ENCODE data around the gene WNT2. TPM values are rescaled to one million over a fixed set of nuclear protein-coding genes. Genes with fewer than 3 reads are reported as not detected.
A peak's percentile ranks its signal among the peaks of the same experiment; 100 is the strongest.

Gene WNT2
- total and polyA plus RNA-seq, 10 of the 15 experiments (the other 5 are each of a cell fraction or from before 2014, with no cell fraction given) = 0.07 to 0.34 (median 0.19) TPM

DNA sequence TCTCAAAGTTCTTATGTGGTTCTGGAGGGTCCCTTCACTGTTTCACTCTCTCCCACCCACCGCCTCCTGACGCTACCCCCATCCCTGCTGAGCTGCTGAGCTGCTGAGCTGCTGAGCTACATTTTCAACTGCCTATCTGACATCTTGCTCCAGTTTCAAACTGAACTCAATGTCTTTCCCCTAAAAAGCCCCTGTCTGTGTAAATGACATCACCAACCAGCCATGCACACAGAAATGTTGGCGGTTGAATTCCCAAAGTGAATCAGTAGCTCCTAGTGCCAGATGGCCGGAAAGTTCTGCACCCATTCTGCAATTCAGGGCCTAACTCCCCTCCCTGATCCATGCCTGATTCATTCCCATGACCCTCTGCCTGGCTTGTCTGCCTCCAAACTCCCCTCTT is 71.2 kb downstream of the WNT2 start (continued):
- TF ChIP-seq, protein P1, sequence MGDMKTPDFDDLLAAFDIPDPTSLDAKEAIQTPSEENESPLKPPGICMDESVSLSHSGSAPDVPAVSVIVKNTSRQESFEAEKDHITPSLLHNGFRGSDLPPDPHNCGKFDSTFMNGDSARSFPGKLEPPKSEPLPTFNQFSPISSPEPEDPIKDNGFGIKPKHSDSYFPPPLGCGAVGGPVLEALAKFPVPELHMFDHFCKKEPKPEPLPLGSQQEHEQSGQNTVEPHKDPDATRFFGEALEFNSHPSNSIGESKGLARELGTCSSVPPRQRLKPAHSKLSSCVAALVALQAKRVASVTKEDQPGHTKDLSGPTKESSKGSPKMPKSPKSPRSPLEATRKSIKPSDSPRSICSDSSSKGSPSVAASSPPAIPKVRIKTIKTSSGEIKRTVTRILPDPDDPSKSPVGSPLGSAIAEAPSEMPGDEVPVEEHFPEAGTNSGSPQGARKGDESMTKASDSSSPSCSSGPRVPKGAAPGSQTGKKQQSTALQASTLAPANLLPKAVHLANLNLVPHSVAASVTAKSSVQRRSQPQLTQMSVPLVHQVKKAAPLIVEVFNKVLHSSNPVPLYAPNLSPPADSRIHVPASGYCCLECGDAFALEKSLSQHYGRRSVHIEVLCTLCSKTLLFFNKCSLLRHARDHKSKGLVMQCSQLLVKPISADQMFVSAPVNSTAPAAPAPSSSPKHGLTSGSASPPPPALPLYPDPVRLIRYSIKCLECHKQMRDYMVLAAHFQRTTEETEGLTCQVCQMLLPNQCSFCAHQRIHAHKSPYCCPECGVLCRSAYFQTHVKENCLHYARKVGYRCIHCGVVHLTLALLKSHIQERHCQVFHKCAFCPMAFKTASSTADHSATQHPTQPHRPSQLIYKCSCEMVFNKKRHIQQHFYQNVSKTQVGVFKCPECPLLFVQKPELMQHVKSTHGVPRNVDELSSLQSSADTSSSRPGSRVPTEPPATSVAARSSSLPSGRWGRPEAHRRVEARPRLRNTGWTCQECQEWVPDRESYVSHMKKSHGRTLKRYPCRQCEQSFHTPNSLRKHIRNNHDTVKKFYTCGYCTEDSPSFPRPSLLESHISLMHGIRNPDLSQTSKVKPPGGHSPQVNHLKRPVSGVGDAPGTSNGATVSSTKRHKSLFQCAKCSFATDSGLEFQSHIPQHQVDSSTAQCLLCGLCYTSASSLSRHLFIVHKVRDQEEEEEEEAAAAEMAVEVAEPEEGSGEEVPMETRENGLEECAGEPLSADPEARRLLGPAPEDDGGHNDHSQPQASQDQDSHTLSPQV (IDR thresholded peaks at IDR 0.05) = no peak
- TF ChIP-seq IKZF1 (conservative IDR thresholded peaks at IDR 0.05) = peak; percentile 87
- TF ChIP-seq, protein P2, sequence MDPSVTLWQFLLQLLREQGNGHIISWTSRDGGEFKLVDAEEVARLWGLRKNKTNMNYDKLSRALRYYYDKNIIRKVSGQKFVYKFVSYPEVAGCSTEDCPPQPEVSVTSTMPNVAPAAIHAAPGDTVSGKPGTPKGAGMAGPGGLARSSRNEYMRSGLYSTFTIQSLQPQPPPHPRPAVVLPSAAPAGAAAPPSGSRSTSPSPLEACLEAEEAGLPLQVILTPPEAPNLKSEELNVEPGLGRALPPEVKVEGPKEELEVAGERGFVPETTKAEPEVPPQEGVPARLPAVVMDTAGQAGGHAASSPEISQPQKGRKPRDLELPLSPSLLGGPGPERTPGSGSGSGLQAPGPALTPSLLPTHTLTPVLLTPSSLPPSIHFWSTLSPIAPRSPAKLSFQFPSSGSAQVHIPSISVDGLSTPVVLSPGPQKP (IDR thresholded peaks at IDR 0.05; ENCODE audit: low read depth, low read length) = no peak
- no peak for TF ChIP-seq POLR2AphosphoS2 (IDR thresholded peaks at IDR 0.05; ENCODE audit: low read depth, low read length)
- TF ChIP-seq PML (IDR thresholded peaks at IDR 0.05; ENCODE audit: low read length) = peak; percentile 43; the same call in 1 of the 2 replicates
- peak; percentile 78 to 88 for TF ChIP-seq IKZF2 (IDR thresholded peaks at IDR 0.05)
- TF ChIP-seq, protein P3, sequence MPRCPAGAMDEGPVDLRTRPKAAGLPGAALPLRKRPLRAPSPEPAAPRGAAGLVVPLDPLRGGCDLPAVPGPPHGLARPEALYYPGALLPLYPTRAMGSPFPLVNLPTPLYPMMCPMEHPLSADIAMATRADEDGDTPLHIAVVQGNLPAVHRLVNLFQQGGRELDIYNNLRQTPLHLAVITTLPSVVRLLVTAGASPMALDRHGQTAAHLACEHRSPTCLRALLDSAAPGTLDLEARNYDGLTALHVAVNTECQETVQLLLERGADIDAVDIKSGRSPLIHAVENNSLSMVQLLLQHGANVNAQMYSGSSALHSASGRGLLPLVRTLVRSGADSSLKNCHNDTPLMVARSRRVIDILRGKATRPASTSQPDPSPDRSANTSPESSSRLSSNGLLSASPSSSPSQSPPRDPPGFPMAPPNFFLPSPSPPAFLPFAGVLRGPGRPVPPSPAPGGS (IDR thresholded peaks at IDR 0.05; ENCODE audit: borderline replicate concordance, insufficient read depth, low read depth, low read length, poor library complexity, severe bottlenecking) = peak; percentile 79
- no peak for TF ChIP-seq FOS (IDR thresholded peaks at IDR 0.05; ENCODE audit: borderline replicate concordance, extremely low read depth, insufficient read length)
- TF ChIP-seq MYC (IDR thresholded peaks at IDR 0.05; ENCODE audit: insufficient read depth, insufficient read length, insufficient replicate concordance, low read length, severe bottlenecking) = no peak
- TF ChIP-seq YBX1 (IDR thresholded peaks at IDR 0.05) = no peak
- no peak for TF ChIP-seq ZZZ3 (IDR thresholded peaks at IDR 0.05; ENCODE audit: control insufficient read depth, insufficient read length, low read depth)
- no peak for TF ChIP-seq JUND (IDR thresholded peaks at IDR 0.05; ENCODE audit: low read depth, low read length)
- TF ChIP-seq TCF12 (IDR thresholded peaks at IDR 0.05; ENCODE audit: low read depth, low read length) = peak; percentile 56; the same call in 1 of the 2 replicates
- TF ChIP-seq ZNF384 (IDR thresholded peaks at IDR 0.05; ENCODE audit: borderline replicate concordance, low read depth, low read length) = no peak
- TF ChIP-seq SRF (IDR thresholded peaks at IDR 0.05; ENCODE audit: low read depth in 2 of 2, low read length in 2 of 2) = no peak
- TF ChIP-seq PAX8 (IDR thresholded peaks at IDR 0.05) = no peak
- TF ChIP-seq, protein P4, sequence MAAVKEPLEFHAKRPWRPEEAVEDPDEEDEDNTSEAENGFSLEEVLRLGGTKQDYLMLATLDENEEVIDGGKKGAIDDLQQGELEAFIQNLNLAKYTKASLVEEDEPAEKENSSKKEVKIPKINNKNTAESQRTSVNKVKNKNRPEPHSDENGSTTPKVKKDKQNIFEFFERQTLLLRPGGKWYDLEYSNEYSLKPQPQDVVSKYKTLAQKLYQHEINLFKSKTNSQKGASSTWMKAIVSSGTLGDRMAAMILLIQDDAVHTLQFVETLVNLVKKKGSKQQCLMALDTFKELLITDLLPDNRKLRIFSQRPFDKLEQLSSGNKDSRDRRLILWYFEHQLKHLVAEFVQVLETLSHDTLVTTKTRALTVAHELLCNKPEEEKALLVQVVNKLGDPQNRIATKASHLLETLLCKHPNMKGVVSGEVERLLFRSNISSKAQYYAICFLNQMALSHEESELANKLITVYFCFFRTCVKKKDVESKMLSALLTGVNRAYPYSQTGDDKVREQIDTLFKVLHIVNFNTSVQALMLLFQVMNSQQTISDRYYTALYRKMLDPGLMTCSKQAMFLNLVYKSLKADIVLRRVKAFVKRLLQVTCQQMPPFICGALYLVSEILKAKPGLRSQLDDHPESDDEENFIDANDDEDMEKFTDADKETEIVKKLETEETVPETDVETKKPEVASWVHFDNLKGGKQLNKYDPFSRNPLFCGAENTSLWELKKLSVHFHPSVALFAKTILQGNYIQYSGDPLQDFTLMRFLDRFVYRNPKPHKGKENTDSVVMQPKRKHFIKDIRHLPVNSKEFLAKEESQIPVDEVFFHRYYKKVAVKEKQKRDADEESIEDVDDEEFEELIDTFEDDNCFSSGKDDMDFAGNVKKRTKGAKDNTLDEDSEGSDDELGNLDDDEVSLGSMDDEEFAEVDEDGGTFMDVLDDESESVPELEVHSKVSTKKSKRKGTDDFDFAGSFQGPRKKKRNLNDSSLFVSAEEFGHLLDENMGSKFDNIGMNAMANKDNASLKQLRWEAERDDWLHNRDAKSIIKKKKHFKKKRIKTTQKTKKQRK (IDR thresholded peaks at IDR 0.05; ENCODE audit: low read depth, low read length) = no peak
- no peak for TF ChIP-seq STAT3 (IDR thresholded peaks at IDR 0.05; ENCODE audit: low read depth, low read length)
- no peak for TF ChIP-seq MYB (IDR thresholded peaks at IDR 0.05; ENCODE audit: borderline replicate concordance, low read depth, low read length)
- TF ChIP-seq ATF7 (IDR thresholded peaks at IDR 0.05; ENCODE audit: low read depth) = peak; percentile 91
- TF ChIP-seq ZNF622 (IDR thresholded peaks at IDR 0.05) = no peak
- TF ChIP-seq MEF2A (IDR thresholded peaks at IDR 0.05; ENCODE audit: insufficient read depth, low read depth, low read length) = 0 out of 2 replicates have a peak, but pooled peaks have one; percentile 50

Measured in GM12878 (cell line).